HEK293T (cell line): Measurements from ENCODE around the gene VWA3B.

Experiments used
- BHLHE40 ChIP-seq: fragments of 450-650 bp; IDR thresholded peaks from 2 replicates; pipeline ENCODE4 v1.6.1; 2016; ENCODE audit warnings: mild to moderate bottlenecking, moderate library complexity, borderline replicate concordance
- FOXA1 ChIP-seq: fragments of 450-650 bp; IDR thresholded peaks from 2 replicates; pipeline ENCODE4 v1.6.1; 2016; ENCODE audit warnings: mild to moderate bottlenecking
- FOXK2 ChIP-seq: fragments of 450-650 bp; IDR thresholded peaks from 2 replicates; pipeline ENCODE4 v1.6.1; 2016; ENCODE audit warnings: mild to moderate bottlenecking
- FOXM1 ChIP-seq: fragments of 450-650 bp; IDR thresholded peaks from 2 replicates; pipeline ENCODE4 v1.6.1; 2017; ENCODE audit warnings: mild to moderate bottlenecking, borderline replicate concordance
- L3MBTL2 ChIP-seq: fragments of 450-650 bp; conservative IDR thresholded peaks from 2 replicates; pipeline ENCODE4 v1.6.1; 2016; ENCODE audit warnings: mild to moderate bottlenecking
- SP1 ChIP-seq: fragments of 450-650 bp; IDR thresholded peaks from 2 replicates; pipeline ENCODE4 v1.6.1; 2017
- SUZ12 ChIP-seq: fragments of 450-650 bp; IDR thresholded peaks from 2 replicates; pipeline ENCODE4 v1.6.1; 2016; ENCODE audit warnings: mild to moderate bottlenecking

- no peak for TF ChIP-seq FOXK2
- no peak for TF ChIP-seq SUZ12
- no peak for TF ChIP-seq BHLHE40
- no peak for TF ChIP-seq FOXA1
- TF ChIP-seq FOXM1: no peak
- no peak for TF ChIP-seq SP1
- no peak for TF ChIP-seq L3MBTL2
These were observed 207.7 kb downstream of the VWA3B start for GRCh38 chr2:98294711-98295110.
